Duodenal mucosa (tissue), 2 donors: ENCODE data around the gene TDRD1.

Experiments used
- H3K27ac ChIP-seq: one replicate; pipeline ENCODE4 v1.7.0; 2013; ENCODE audit warnings: low read depth, low read length
- H3K27me3 ChIP-seq, 2 donors: one replicate each; pipeline ENCODE4 v1.7.0; 2013; ENCODE audit warnings: low read length in 2 of 2, control low read depth in 1 of 2; ENCODE audit not compliant: insufficient read depth in 2 of 2, control insufficient read depth in 1 of 2
- H3K36me3 ChIP-seq, 2 donors: one replicate each; pipeline ENCODE4 v1.7.0; 2013; ENCODE audit warnings: low read length in 2 of 2, control low read depth in 1 of 2; ENCODE audit not compliant: insufficient read depth in 2 of 2, control insufficient read depth in 1 of 2
- H3K4me1 ChIP-seq, 2 donors: one replicate each; pipeline ENCODE4 v1.7.0; 2013; ENCODE audit warnings: low read length in 2 of 2, control low read depth in 1 of 2; ENCODE audit not compliant: insufficient read depth in 2 of 2, control insufficient read depth in 1 of 2
- H3K4me3 ChIP-seq, 2 donors: one replicate each; pipeline ENCODE4 v1.7.0; 2013; ENCODE audit warnings: low read length in 2 of 2, low read depth in 1 of 2
- H3K9ac ChIP-seq, 2 donors: one replicate each; pipeline ENCODE4 v1.7.0; 2013; ENCODE audit warnings: low read length in 2 of 2, low read depth in 1 of 2
- H3K9me3 ChIP-seq, 2 donors: one replicate each; pipeline ENCODE4 v1.7.0; 2013; ENCODE audit warnings: low read length in 2 of 2, control low read depth in 1 of 2; ENCODE audit not compliant: control insufficient read depth in 1 of 2

The TDRD1 gene

GRCh38 chr10:114243661-114244060 is 64.5 kb downstream of the TDRD1 start:
- Histone ChIP-seq H3K4me1 (peaks cover 30 to 31% of the 10 kb centered on the region in 2 donors), H3K9me3 (no peaks in the 10 kb centered on the region), H3K4me3 (no peak overlapping the region), H3K9ac (no peak overlapping the region), H3K36me3 (no peaks in the 10 kb centered on the region), H3K27me3 (peaks cover 6 to 13% of the 10 kb centered on the region in 2 donors), H3K27ac (no peak overlapping the region)

- H3K27ac ChIP-seq = no peak overlapping the region
- peaks cover 6 to 9% of the 10 kb centered on the region in 2 donors for H3K27me3 ChIP-seq
- H3K9me3 ChIP-seq = no peaks in the 10 kb centered on the region
- H3K9ac ChIP-seq = no peak overlapping the region
- H3K4me3 ChIP-seq = no peak overlapping the region
- H3K36me3 ChIP-seq = no peaks in the 10 kb centered on the region
- peaks cover 25 to 27% of the 10 kb centered on the region in 2 donors for H3K4me1 ChIP-seq
Observed at GRCh38 chr10:114244126-114244525, 65.0 kb downstream of the TDRD1 start.

- Histone ChIP-seq H3K9ac (peak overlapping the region in 1 of 2 donors; percentile 21), H3K27ac (no peak overlapping the region), H3K27me3 (peaks cover 3 to 8% of the 10 kb centered on the region in 2 donors), H3K9me3 (no peaks in the 10 kb centered on the region), H3K36me3 (no peaks in the 10 kb centered on the region), H3K4me3 (peak overlapping the region; percentile 19 to 50), H3K4me1 (peaks cover 21% of the 10 kb centered on the region in 2 donors)
Observed at GRCh38 chr10:114245121-114245791, 66.1 kb downstream of the TDRD1 start.

GRCh38 chr10:114246679-114247305 is 67.6 kb downstream of the TDRD1 start:
- Histone ChIP-seq H3K4me1 (peaks cover 19 to 21% of the 10 kb centered on the region in 2 donors), H3K9ac (no peak overlapping the region), H3K4me3 (peak overlapping the region in 1 of 2 donors; percentile 49), H3K36me3 (no peaks in the 10 kb centered on the region), H3K9me3 (no peaks in the 10 kb centered on the region), H3K27me3 (peaks cover 3 to 4% of the 10 kb centered on the region in 2 donors), H3K27ac (no peak overlapping the region)

GRCh38 chr10:114250236-114250635 is 71.1 kb downstream of the TDRD1 start:
- H3K9ac ChIP-seq = no peak overlapping the region
- H3K27ac ChIP-seq = no peak overlapping the region
- no peaks in the 10 kb centered on the region for H3K36me3 ChIP-seq
- peaks cover 8 to 14% of the 10 kb centered on the region in 2 donors for H3K4me1 ChIP-seq
- no peaks in the 10 kb centered on the region for H3K27me3 ChIP-seq
- H3K9me3 ChIP-seq = no peaks in the 10 kb centered on the region
- H3K4me3 ChIP-seq = no peak overlapping the region

GRCh38 chr10:114250716-114251115 is 71.6 kb downstream of the TDRD1 start:
- Histone ChIP-seq H3K9me3 (no peaks in the 10 kb centered on the region), H3K36me3 (no peaks in the 10 kb centered on the region), H3K4me3 (no peak overlapping the region), H3K4me1 (peaks cover 3 to 9% of the 10 kb centered on the region in 2 donors), H3K27ac (no peak overlapping the region), H3K9ac (no peak overlapping the region), H3K27me3 (no peaks in the 10 kb centered on the region)

GRCh38 chr10:114252092-114252491 is 72.9 kb downstream of the TDRD1 start:
- Histone ChIP-seq H3K27ac (no peak overlapping the region), H3K36me3 (no peaks in the 10 kb centered on the region), H3K27me3 (no peaks in the 10 kb centered on the region), H3K9me3 (no peaks in the 10 kb centered on the region), H3K4me1 (peaks cover 0 to under 1% of the 10 kb centered on the region in 2 donors), H3K9ac (no peak overlapping the region), H3K4me3 (no peak overlapping the region)

GRCh38 chr10:114252883-114253282 is 73.7 kb downstream of the TDRD1 start:
- no peak overlapping the region for H3K4me3 ChIP-seq
- H3K36me3 ChIP-seq = no peaks in the 10 kb centered on the region
- H3K27me3 ChIP-seq = no peaks in the 10 kb centered on the region
- H3K9ac ChIP-seq = no peak overlapping the region
- peaks cover under 1 to 4% of the 10 kb centered on the region in 2 donors for H3K4me1 ChIP-seq
- H3K9me3 ChIP-seq = no peaks in the 10 kb centered on the region
- H3K27ac ChIP-seq = no peak overlapping the region

- H3K27me3 ChIP-seq = no peaks in the 10 kb centered on the region
- H3K36me3 ChIP-seq = no peaks in the 10 kb centered on the region
- peaks cover 4 to 6% of the 10 kb centered on the region in 2 donors for H3K4me1 ChIP-seq
- no peak overlapping the region for H3K27ac ChIP-seq
- no peaks in the 10 kb centered on the region for H3K9me3 ChIP-seq
- no peak overlapping the region for H3K9ac ChIP-seq
- no peak overlapping the region for H3K4me3 ChIP-seq
Observed at GRCh38 chr10:114255227-114255626, 76.1 kb downstream of the TDRD1 start.

GRCh38 chr10:114256008-114256765 is 77.0 kb downstream of the TDRD1 start:
- Histone ChIP-seq H3K36me3 (no peaks in the 10 kb centered on the region), H3K4me3 (no peak overlapping the region), H3K4me1 (peaks cover 4 to 6% of the 10 kb centered on the region in 2 donors), H3K27me3 (no peaks in the 10 kb centered on the region), H3K27ac (no peak overlapping the region), H3K9ac (no peak overlapping the region), H3K9me3 (no peaks in the 10 kb centered on the region)
